SU-DHL-6 (cell line): ENCODE results near the gene MEIS2.

Experiments
- H2AFZ ChIP-seq: fragments of 200-600 bp; sonication (generic); 2 replicates; pipeline ENCODE4 v1.6.1; 2014; ENCODE audit warnings: low read depth, mild to moderate bottlenecking, moderate library complexity, mixed read lengths, antibody characterized with exemption, low read length; ENCODE audit not compliant: severe bottlenecking
- H3F3A ChIP-seq: fragments of 200-600 bp; shearing (Covaris generic); 2 replicates; pipeline ENCODE4 v1.6.0; 2016; ENCODE audit warnings: antibody characterized with exemption, mild to moderate bottlenecking; ENCODE audit not compliant: insufficient read depth
- H3K27ac ChIP-seq: fragments of 200-600 bp; sonication (generic); 2 replicates; pipeline ENCODE4 v1.5.1; 2016; ENCODE audit warnings: low read depth, mild to moderate bottlenecking, low read length, moderate library complexity, mixed read lengths
- H3K27me3 ChIP-seq: fragments of 200-600 bp; sonication (generic), shearing (Covaris generic); 2 replicates; pipeline ENCODE4 v1.6.0; 2014; ENCODE audit warnings: mild to moderate bottlenecking, low read length
- H3K36me3 ChIP-seq: fragments of 200-600 bp; sonication (generic); 2 replicates; pipeline ENCODE4 v1.6.1; 2014; ENCODE audit warnings: mild to moderate bottlenecking, low read length, mixed read lengths
- H3K4me2 ChIP-seq: fragments of 300-600, 200-600 bp; shearing (Covaris generic), sonication (generic); 2 replicates; pipeline ENCODE4 v1.6.0; 2014; ENCODE audit warnings: low read length, low read depth, mild to moderate bottlenecking; ENCODE audit not compliant: poor library complexity, severe bottlenecking
- H3K4me3 ChIP-seq: fragments of 200-600 bp; sonication (generic); 2 replicates; pipeline ENCODE4 v1.5.1; 2014; ENCODE audit warnings: antibody characterized with exemption, low read length, mild to moderate bottlenecking, mixed read lengths; ENCODE audit not compliant: insufficient read depth, poor library complexity, severe bottlenecking
- H3K79me2 ChIP-seq: fragments of 200-600 bp; sonication (generic); 2 replicates; pipeline ENCODE4 v1.6.1; 2014; ENCODE audit warnings: mild to moderate bottlenecking, low read length, moderate library complexity; ENCODE audit not compliant: insufficient read depth
- H3K9ac ChIP-seq: fragments of 200-600 bp; sonication (generic); 2 replicates; pipeline ENCODE4 v1.7.0; 2014; ENCODE audit warnings: mild to moderate bottlenecking, low read length
- H3K9me2 ChIP-seq: fragments of 200-600 bp; sonication (generic); replicated peaks from 2 replicates; pipeline ENCODE4 v1.6.1; 2014; ENCODE audit warnings: low read length; ENCODE audit not compliant: insufficient read depth
- H3K9me3 ChIP-seq: fragments of 200-600 bp; sonication (generic); 2 replicates; pipeline ENCODE4 v1.6.1; 2014; ENCODE audit warnings: low read length, mixed read lengths; ENCODE audit not compliant: insufficient read depth
- H4K20me1 ChIP-seq: fragments of 200-600 bp; sonication (generic); 2 replicates; pipeline ENCODE4 v1.6.1; 2014; ENCODE audit warnings: low read depth, mild to moderate bottlenecking, antibody characterized with exemption, low read length, moderate library complexity, mixed read lengths
- CTCF ChIP-seq: fragments of 200-600 bp; sonication (generic); IDR thresholded peaks from one replicate; pipeline ENCODE4 v1.5.1; 2017; ENCODE audit warnings: antibody characterized with exemption, mild to moderate bottlenecking, low read length, moderate library complexity; ENCODE audit not compliant: insufficient read depth, poor library complexity, severe bottlenecking
- EZH2phosphoT487 ChIP-seq: fragments of 200-600 bp; sonication (generic), shearing (Covaris generic); conservative IDR thresholded peaks from 2 replicates; pipeline ENCODE4 v1.6.1; 2018; ENCODE audit warnings: mild to moderate bottlenecking, antibody characterized with exemption, low read length, moderate library complexity, mixed read lengths

Gene MEIS2

GRCh38 chr15:37101980-37102304 is 1.6 kb upstream of the MEIS2 start:
- Histone ChIP-seq H3F3A (peaks cover 19% of the 10 kb centered on the region), H3K4me2 (peak overlapping the region; percentile 99), H3K27me3 (no peaks in the 10 kb centered on the region), H2AFZ (peak overlapping the region; percentile 90), H3K9me2 (no peaks in the 10 kb centered on the region), H3K79me2 (peaks cover 33% of the 10 kb centered on the region), H3K36me3 (no peaks in the 10 kb centered on the region), H3K9ac (peak overlapping the region; percentile 98), H4K20me1 (no peaks in the 10 kb centered on the region), H3K9me3 (no peaks in the 10 kb centered on the region), H3K27ac (peak overlapping the region; percentile 97), H3K4me3 (peak overlapping the region; percentile 98)
- no peak for TF ChIP-seq CTCF
- TF ChIP-seq EZH2phosphoT487: no peak

- Histone ChIP-seq H3K79me2 (peaks cover 43% of the 10 kb centered on the region), H3K27me3 (no peaks in the 10 kb centered on the region), H4K20me1 (no peaks in the 10 kb centered on the region), H3K9ac (peak overlapping the region; percentile 98), H3K27ac (peak overlapping the region; percentile 97), H3K9me3 (no peaks in the 10 kb centered on the region), H3F3A (peaks cover 19% of the 10 kb centered on the region), H3K36me3 (no peaks in the 10 kb centered on the region), H3K4me2 (peak overlapping the region; percentile 99), H3K4me3 (peak overlapping the region; percentile 98), H3K9me2 (no peaks in the 10 kb centered on the region), H2AFZ (peak overlapping the region; percentile 90)
- no peak for TF ChIP-seq EZH2phosphoT487
- TF ChIP-seq CTCF: no peak
These were observed 542 bp upstream of the MEIS2 start for GRCh38 chr15:37100966-37101215.

GRCh38 chr15:37099319-37100108 is 835 bp downstream of the MEIS2 start:
- Histone ChIP-seq H3K9me3 (no peaks in the 10 kb centered on the region), H3K36me3 (no peaks in the 10 kb centered on the region), H3K4me2 (peak overlapping the region; percentile 75), H3K27me3 (no peaks in the 10 kb centered on the region), H3K9me2 (no peaks in the 10 kb centered on the region), H4K20me1 (no peaks in the 10 kb centered on the region), H3K79me2 (peaks cover 43% of the 10 kb centered on the region), H3K9ac (peak overlapping the region; percentile 98), H3K27ac (peak overlapping the region; percentile 97), H2AFZ (peak overlapping the region; percentile 76), H3K4me3 (peak overlapping the region; percentile 79), H3F3A (peaks cover 19% of the 10 kb centered on the region)
- TF ChIP-seq CTCF (no peak), EZH2phosphoT487 (no peak)
